Measurements from ENCODE around the gene HPSE2. TPM values are rescaled to one million over a fixed set of nuclear protein-coding genes. Genes with fewer than 3 reads are reported as not detected.
"Not testable (repeated sequence)": the region's sequence is repeated elsewhere in the genome, so short reads cannot be mapped to it uniquely, and the experiment has no call there.

HPSE2 gene
- total RNA-seq, 2 experiments from 2014 or later, result not detected

DNA sequence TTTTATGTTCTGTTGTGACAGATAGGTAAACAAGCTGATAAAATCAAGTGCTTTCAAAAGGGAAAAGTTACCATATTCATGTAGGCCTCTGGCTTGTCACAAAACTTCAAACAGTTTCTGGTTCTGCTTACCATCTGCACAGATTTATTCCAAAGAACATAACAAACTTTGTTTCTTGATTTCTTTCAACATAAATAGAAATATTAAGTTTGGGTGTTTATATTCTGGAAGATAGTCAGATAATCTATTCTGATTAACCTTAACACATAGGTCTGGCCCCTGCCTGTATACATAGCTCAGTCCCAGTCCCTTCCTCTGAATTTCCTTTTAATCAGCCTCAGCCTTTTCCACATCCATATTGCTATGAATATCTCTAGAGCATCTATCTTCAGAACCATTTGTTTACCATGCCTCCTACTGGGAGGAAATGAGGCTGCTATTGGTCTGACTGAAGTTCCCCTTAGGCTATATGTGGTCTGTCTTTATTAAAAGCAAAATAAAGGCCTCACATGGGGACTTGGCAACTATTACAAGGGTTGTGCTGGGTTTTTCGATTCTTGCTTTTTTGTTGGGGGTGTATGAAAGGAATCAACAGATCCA lies 319.0 kb downstream of the HPSE2 start:
- intact Hi-C loops (cut with DNase I, micrococcal nuclease), result no loop called here
- Mint-ChIP-seq H3K27ac (no peak overlapping the region), H3K27me3 (no peaks in the 10 kb centered on the region), H3K36me3 (ENCODE audit: low read depth) (no peaks in the 10 kb centered on the region), H3K4me3 (no peak overlapping the region), H3K4me1 (no peaks in the 10 kb centered on the region), H3K9me3 (ENCODE audit: low read depth) (no peaks in the 10 kb centered on the region)
- ChIA-PET POLR2A (no interaction called here), CTCF (no interaction called here)
- no peak for ATAC-seq
- DNase-seq, result no peak

DNA sequence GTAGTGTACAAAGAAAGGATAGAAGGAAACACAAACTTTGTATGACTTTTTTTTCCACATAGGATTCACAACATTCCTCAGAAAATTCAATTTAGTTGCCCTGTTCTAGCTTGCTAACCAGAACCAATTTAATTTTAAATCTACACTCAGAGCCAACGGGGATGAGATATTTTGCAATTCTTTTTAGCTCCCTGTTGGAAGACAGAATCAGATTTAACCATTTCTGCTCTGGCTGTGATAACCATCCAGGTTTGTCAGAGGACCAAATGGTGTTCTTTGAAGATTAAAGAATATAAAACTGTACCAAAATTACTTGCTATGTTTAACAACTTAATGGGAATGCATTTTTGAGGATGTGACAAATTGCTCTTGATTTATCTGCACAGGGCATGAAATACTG lies 319.7 kb downstream of the HPSE2 start:
- H3K9me3 Mint-ChIP-seq (ENCODE audit: low read depth), result no peaks in the 10 kb centered on the region
- intact Hi-C loops (cut with DNase I, micrococcal nuclease), result no loop called here
- H3K4me3 Mint-ChIP-seq, result no peak overlapping the region
- no peak for DNase-seq
- ChIA-PET POLR2A (no interaction called here), CTCF (no interaction called here)
- H3K36me3 Mint-ChIP-seq (ENCODE audit: low read depth), result no peaks in the 10 kb centered on the region
- H3K4me1 Mint-ChIP-seq, result no peaks in the 10 kb centered on the region
- H3K27me3 Mint-ChIP-seq, result no peaks in the 10 kb centered on the region
- H3K27ac Mint-ChIP-seq, result no peak overlapping the region
- no peak for ATAC-seq

- no peak overlapping the region for H3K27ac Mint-ChIP-seq
- no peak overlapping the region for H3K4me3 Mint-ChIP-seq
- H3K9me3 Mint-ChIP-seq (ENCODE audit: low read depth), result no peaks in the 10 kb centered on the region
- ATAC-seq (no peak), DNase-seq (no peak)
- intact Hi-C loops (cut with DNase I, micrococcal nuclease), result loop anchor here in 1 of 2 experiments (5.0 kb wide), 1 partner anchor 42 kb away; no protein-coding TSS in a partner anchor
- ChIA-PET CTCF (no interaction called here), POLR2A (no interaction called here)
- H3K36me3 Mint-ChIP-seq (ENCODE audit: low read depth), result no peaks in the 10 kb centered on the region
- H3K27me3 Mint-ChIP-seq, result no peaks in the 10 kb centered on the region
- H3K4me1 Mint-ChIP-seq, result no peaks in the 10 kb centered on the region
Measured at GRCh38 chr10:98910546-98910945, 325.1 kb downstream of the HPSE2 start.

- ChIA-PET CTCF (no interaction called here), POLR2A (no interaction called here)
- H3K4me3 Mint-ChIP-seq, result no peak overlapping the region
- intact Hi-C loops (cut with DNase I, micrococcal nuclease), result loop anchor here in 1 of 2 experiments (5.0 kb wide), 1 partner anchor 42 kb away; no protein-coding TSS in a partner anchor
- H3K4me1 Mint-ChIP-seq, result no peaks in the 10 kb centered on the region
- ATAC-seq, result no peak
- H3K36me3 Mint-ChIP-seq (ENCODE audit: low read depth), result no peaks in the 10 kb centered on the region
- no peaks in the 10 kb centered on the region for H3K27me3 Mint-ChIP-seq
- no peaks in the 10 kb centered on the region for H3K9me3 Mint-ChIP-seq (ENCODE audit: low read depth)
- DNase-seq, result no peak
- no peak overlapping the region for H3K27ac Mint-ChIP-seq
Measured at GRCh38 chr10:98910048-98910447, 325.6 kb downstream of the HPSE2 start.

GRCh38 chr10:98908868-98909267 lies 326.8 kb downstream of the HPSE2 start:
- no peak overlapping the region for H3K4me3 Mint-ChIP-seq
- ATAC-seq (no peak), DNase-seq (no peak)
- ChIA-PET POLR2A (no interaction called here), CTCF (no interaction called here)
- no peaks in the 10 kb centered on the region for H3K9me3 Mint-ChIP-seq (ENCODE audit: low read depth)
- H3K27ac Mint-ChIP-seq, result no peak overlapping the region
- H3K4me1 Mint-ChIP-seq, result no peaks in the 10 kb centered on the region
- intact Hi-C loops (cut with DNase I, micrococcal nuclease), result no loop called here
- no peaks in the 10 kb centered on the region for H3K27me3 Mint-ChIP-seq
- no peaks in the 10 kb centered on the region for H3K36me3 Mint-ChIP-seq (ENCODE audit: low read depth)

DNA sequence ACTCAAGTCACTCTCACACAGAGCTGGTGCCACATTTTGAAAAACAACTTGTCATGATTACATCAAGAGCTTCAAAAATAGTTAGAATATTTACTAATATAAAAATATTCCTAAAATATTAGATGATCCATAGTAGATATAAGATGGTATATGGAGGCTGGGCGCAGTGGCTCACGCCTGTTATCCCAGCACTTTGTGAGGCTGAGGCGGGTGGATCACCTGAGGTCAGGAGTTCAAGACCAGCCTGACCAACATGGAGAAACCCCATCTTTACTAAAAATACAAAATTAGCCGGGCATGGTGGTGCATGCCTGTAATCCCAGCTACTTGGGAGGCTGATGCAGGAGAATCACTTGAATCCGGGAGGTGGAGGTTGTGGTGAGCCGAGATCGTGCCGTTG lies 327.4 kb downstream of the HPSE2 start:
- H3K27me3 Mint-ChIP-seq; ATAC-seq; CTCF ChIA-PET; POLR2A ChIA-PET; DNase-seq; H3K9me3 Mint-ChIP-seq (ENCODE audit: low read depth); intact Hi-C loops (cut with DNase I, micrococcal nuclease); H3K4me3 Mint-ChIP-seq; H3K27ac Mint-ChIP-seq; H3K4me1 Mint-ChIP-seq; H3K36me3 Mint-ChIP-seq (ENCODE audit: low read depth): not testable (repeated sequence)

GRCh38 chr10:98901441-98902110 lies 334.1 kb downstream of the HPSE2 start:
- Mint-ChIP-seq H3K4me3 (no peak overlapping the region), H3K36me3 (ENCODE audit: low read depth) (no peaks in the 10 kb centered on the region), H3K27me3 (peaks cover 5% of the 10 kb centered on the region), H3K27ac (no peak overlapping the region), H3K9me3 (ENCODE audit: low read depth) (no peaks in the 10 kb centered on the region), H3K4me1 (no peaks in the 10 kb centered on the region)
- ATAC-seq (no peak), DNase-seq (no peak)
- POLR2A ChIA-PET, result no interaction called here
- intact Hi-C loops (cut with DNase I, micrococcal nuclease), result no loop called here
- CTCF ChIA-PET, result no interaction called here

GRCh38 chr10:98899018-98899417 lies 336.6 kb downstream of the HPSE2 start:
- DNase-seq, result no peak
- CTCF ChIA-PET, result no interaction called here
- no peak for ATAC-seq
- Mint-ChIP-seq H3K27me3 (peaks cover 5% of the 10 kb centered on the region), H3K36me3 (ENCODE audit: low read depth) (no peaks in the 10 kb centered on the region), H3K4me3 (no peak overlapping the region), H3K4me1 (no peaks in the 10 kb centered on the region), H3K9me3 (ENCODE audit: low read depth) (peaks cover 5% of the 10 kb centered on the region), H3K27ac (no peak overlapping the region)
- POLR2A ChIA-PET, result no interaction called here
- intact Hi-C loops (cut with DNase I, micrococcal nuclease), result no loop called here

DNA sequence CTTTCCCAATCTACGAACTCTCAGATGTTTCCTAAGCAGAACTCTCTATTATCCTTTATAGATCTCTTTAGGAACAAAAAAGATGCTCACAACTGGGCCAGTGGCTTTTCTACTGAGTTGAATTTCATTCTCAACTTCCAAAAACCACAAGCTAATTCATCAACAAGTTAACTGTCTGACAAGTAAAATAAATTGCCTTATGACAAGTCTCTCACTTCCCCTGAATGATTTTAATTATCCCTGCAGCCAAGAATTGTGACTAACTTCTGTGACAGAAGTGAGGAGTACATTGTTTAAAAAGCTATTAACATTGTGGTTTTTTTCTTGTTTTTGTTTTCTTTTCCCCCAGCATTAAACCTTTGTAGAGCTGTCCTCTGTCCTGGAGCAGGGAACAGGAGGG lies 343.1 kb downstream of the HPSE2 start:
- ATAC-seq, result no peak
- POLR2A ChIA-PET, result no interaction called here
- Mint-ChIP-seq H3K9me3 (ENCODE audit: low read depth) (peaks cover 5% of the 10 kb centered on the region), H3K4me3 (no peak overlapping the region), H3K4me1 (no peaks in the 10 kb centered on the region), H3K36me3 (ENCODE audit: low read depth) (no peaks in the 10 kb centered on the region), H3K27ac (no peak overlapping the region), H3K27me3 (no peaks in the 10 kb centered on the region)
- intact Hi-C loops (cut with DNase I, micrococcal nuclease), result no loop called here
- no peak for DNase-seq
- CTCF ChIA-PET, result no interaction called here

DNA sequence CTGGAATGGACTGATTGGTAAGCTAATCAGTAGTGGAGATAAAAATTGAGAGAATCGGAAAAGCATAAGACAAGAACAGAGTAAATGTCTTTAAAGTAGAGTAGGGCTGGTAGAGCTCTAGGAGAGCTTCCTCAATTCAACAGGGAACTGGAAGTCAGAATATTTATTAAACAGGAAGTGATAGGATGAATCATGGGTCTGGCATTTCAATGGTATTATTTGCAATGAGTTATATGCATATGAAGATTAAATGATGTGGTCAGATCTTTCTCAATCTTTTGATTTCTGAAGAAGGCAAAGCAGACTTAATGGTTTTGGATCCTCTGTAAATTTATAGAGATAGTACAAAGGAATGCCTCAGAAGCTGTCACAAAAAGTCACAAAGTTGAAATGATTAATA lies 349.0 kb downstream of the HPSE2 start:
- Mint-ChIP-seq H3K4me1 (no peaks in the 10 kb centered on the region), H3K27me3 (no peaks in the 10 kb centered on the region), H3K27ac (no peak overlapping the region), H3K9me3 (ENCODE audit: low read depth) (no peaks in the 10 kb centered on the region), H3K4me3 (no peak overlapping the region), H3K36me3 (ENCODE audit: low read depth) (no peaks in the 10 kb centered on the region)
- ChIA-PET CTCF (no interaction called here), POLR2A (no interaction called here)
- DNase-seq (no peak), ATAC-seq (no peak)
- intact Hi-C loops (cut with DNase I, micrococcal nuclease), result no loop called here

GRCh38 chr10:98885378-98885777 lies 350.3 kb downstream of the HPSE2 start:
- POLR2A ChIA-PET, result no interaction called here
- CTCF ChIA-PET, result no interaction called here
- no peaks in the 10 kb centered on the region for H3K4me1 Mint-ChIP-seq
- no peak overlapping the region for H3K4me3 Mint-ChIP-seq
- no peaks in the 10 kb centered on the region for H3K9me3 Mint-ChIP-seq (ENCODE audit: low read depth)
- H3K27me3 Mint-ChIP-seq, result no peaks in the 10 kb centered on the region
- ATAC-seq, result no peak
- DNase-seq, result no peak
- intact Hi-C loops (cut with DNase I, micrococcal nuclease), result no loop called here
- no peaks in the 10 kb centered on the region for H3K36me3 Mint-ChIP-seq (ENCODE audit: low read depth)
- H3K27ac Mint-ChIP-seq, result no peak overlapping the region

GRCh38 chr10:98881789-98882188 lies 353.9 kb downstream of the HPSE2 start:
- intact Hi-C loops (cut with DNase I, micrococcal nuclease), result no loop called here
- Mint-ChIP-seq H3K4me3 (no peak overlapping the region), H3K36me3 (ENCODE audit: low read depth) (no peaks in the 10 kb centered on the region), H3K27ac (no peak overlapping the region), H3K27me3 (peaks cover 2% of the 10 kb centered on the region), H3K4me1 (no peaks in the 10 kb centered on the region), H3K9me3 (ENCODE audit: low read depth) (no peaks in the 10 kb centered on the region)
- DNase-seq (no peak), ATAC-seq (no peak)
- ChIA-PET CTCF (interaction anchor here (1.1 kb wide), 1 partner anchor 18 kb away, joined by 3 read pairs; no protein-coding TSS in a partner anchor), POLR2A (no interaction called here)
